Endothelial cell of umbilical vein (primary cell): ENCODE measurements around the gene MGME1. TPM values are rescaled to one million over a fixed set of nuclear protein-coding genes. Genes with fewer than 3 reads are reported as not detected.

ENCODE experiments used
- BruUV-seq: library from RNA; stranded (reverse); fragments of 400-500 nt; replicated peaks from 2 replicates; lab custom pipeline; 2021; lab: Mats Ljungman, UMichigan
- CTCF ChIA-PET: fragments of 300-600, 350-600 bp; sonication (Branson Sonifier 250); formaldehyde crosslinking; loops from one replicate; lab custom pipeline; 2021; ENCODE audit warnings: antibody characterized with exemption, inconsistent platforms; lab: Charles Lee
- POLR2A ChIA-PET: fragments of 300-600, 350-600 bp; sonication (Branson Sonifier 250); formaldehyde crosslinking; loops from one replicate; lab custom pipeline; 2021; ENCODE audit warnings: antibody characterized with exemption, inconsistent platforms; lab: Charles Lee
- DNase-seq: peaks from one replicate; pipeline ENCODE4 v3.0.0-alpha.2; 2011; ENCODE audit warnings: low read depth, low spot score
- FAIRE-seq: peaks from 2 replicates; lab custom pipeline; 2011; peaks lifted over from hg19 to GRCh38; lab: Jason Lieb, UNC
- H2AFZ ChIP-seq: 2 replicates; pipeline ENCODE4 v1.6.0; 2012; ENCODE audit warnings: low read depth, low read length, control low read depth, inconsistent platforms
- H3K27ac ChIP-seq: 2 replicates; pipeline ENCODE4 v1.5.1; 2011; ENCODE audit warnings: low read depth, mild to moderate bottlenecking, control low read depth, low read length, moderate library complexity; ENCODE audit not compliant: insufficient read depth
- H3K27me3 ChIP-seq, 2 experiments: 2 replicates each; pipeline versions ENCODE4 v1.6.0 to v1.6.1; 2011; ENCODE audit warnings: low read length in 2 of 2, mixed read lengths in 1 of 2; ENCODE audit not compliant: control insufficient read depth in 2 of 2, insufficient read depth in 2 of 2
- H3K36me3 ChIP-seq, 2 experiments: 2 replicates in 1 of 2; 3 replicates in 1 of 2; pipeline ENCODE4 v1.5.1; 2011; ENCODE audit warnings: low read length in 2 of 2, mild to moderate bottlenecking in 1 of 2, moderate library complexity in 1 of 2; ENCODE audit not compliant: control insufficient read depth in 2 of 2, insufficient read depth in 2 of 2; ENCODE audit errors: extremely low read depth in 1 of 2
- H3K4me1 ChIP-seq: 3 replicates; pipeline ENCODE4 v1.5.1; 2011; ENCODE audit warnings: mild to moderate bottlenecking, low read length; ENCODE audit not compliant: control insufficient read depth, insufficient read depth; ENCODE audit errors: extremely low read depth
- H3K4me2 ChIP-seq: 2 replicates; pipeline ENCODE4 v1.6.1; 2011; ENCODE audit warnings: low read length, control low read depth, mixed read lengths; ENCODE audit not compliant: insufficient read depth
- H3K4me3 ChIP-seq, 3 experiments: fragments of 200-600 bp in 1 of 3; sonication (generic), shearing (Covaris generic) in 1 of 3; replicated peaks in 1 of 3; 2 replicates each; pipeline ENCODE4 v1.5.1; 2011 to 2016; ENCODE audit warnings: control low read depth in 3 of 3, low read length in 3 of 3, mild to moderate bottlenecking in 2 of 3, inconsistent platforms in 1 of 3, low read depth in 1 of 3, moderate library complexity in 1 of 3; ENCODE audit not compliant: insufficient read depth in 1 of 3
- H3K79me2 ChIP-seq: 2 replicates; pipeline ENCODE4 v1.6.0; 2012; ENCODE audit warnings: low read length, inconsistent platforms; ENCODE audit not compliant: control insufficient read depth, insufficient read depth
- H3K9ac ChIP-seq: replicated peaks from 2 replicates; pipeline ENCODE3; 2011; ENCODE audit warnings: low read length, control low read depth; ENCODE audit not compliant: insufficient read depth; ENCODE audit errors: extremely low read depth
- H3K9me1 ChIP-seq: replicated peaks from 3 replicates; pipeline ENCODE4 v1.6.0; 2011; ENCODE audit warnings: mild to moderate bottlenecking, low read length; ENCODE audit not compliant: control insufficient read depth, insufficient read depth; ENCODE audit errors: extremely low read depth
- H3K9me3 ChIP-seq: replicated peaks from 2 replicates; pipeline ENCODE4 v1.5.1; 2012; ENCODE audit warnings: low read length, inconsistent platforms; ENCODE audit not compliant: control insufficient read depth, insufficient read depth
- H4K20me1 ChIP-seq: replicated peaks from 2 replicates; pipeline ENCODE3; 2011; ENCODE audit warnings: mild to moderate bottlenecking, low read length; ENCODE audit not compliant: control insufficient read depth, insufficient read depth; ENCODE audit errors: extremely low read depth
- EZH2 ChIP-seq: IDR thresholded peaks from 2 replicates; pipeline ENCODE4 v1.6.1; 2012; ENCODE audit warnings: borderline replicate concordance, low read depth, mild to moderate bottlenecking, moderate library complexity, low read length, inconsistent platforms; ENCODE audit not compliant: severe bottlenecking
- FOS ChIP-seq: IDR thresholded peaks from 2 replicates; pipeline ENCODE4 v1.6.1; 2011; ENCODE audit warnings: mild to moderate bottlenecking, low read length, moderate library complexity, borderline replicate concordance; ENCODE audit not compliant: insufficient read depth
- GATA2 ChIP-seq: IDR thresholded peaks from 2 replicates; pipeline ENCODE4 v1.7.0; 2011; ENCODE audit warnings: low read depth, mild to moderate bottlenecking, moderate library complexity, mixed read lengths, low read length; ENCODE audit not compliant: insufficient read length, insufficient read depth
- JUN ChIP-seq: IDR thresholded peaks from 2 replicates; pipeline ENCODE4 v1.6.1; 2011; ENCODE audit warnings: borderline replicate concordance, low read depth; ENCODE audit not compliant: insufficient read length, insufficient read depth
- MAX ChIP-seq: IDR thresholded peaks from 2 replicates; pipeline ENCODE4 v1.6.1; 2011; ENCODE audit not compliant: insufficient read depth, insufficient read length
- MYC ChIP-seq: IDR thresholded peaks from one replicate; pipeline ENCODE4 v1.6.1; 2011; ENCODE audit warnings: mild to moderate bottlenecking, low read depth, low read length
- POLR2A ChIP-seq: IDR thresholded peaks from 2 replicates; pipeline ENCODE4 v1.6.1; 2012; ENCODE audit warnings: low read depth, mild to moderate bottlenecking, control low read depth, low read length
- dilution Hi-C: fragments of 300-500 bp; cut with MboI; formaldehyde crosslinking; loops from one replicate; pipeline ENCODE4 v1.15.0; 2019; ENCODE audit warnings: low sequenced_read_pairs; ENCODE audit not compliant: extremely low pct_ligation_motif_present
- intact Hi-C: fragments of 100-400 bp; cut with micrococcal nuclease; formaldehyde crosslinking; loops from one replicate; pipeline ENCODE4 v1.10.0; 2022
- polyA plus RNA-seq, 4 experiments: library from polyadenylated mRNA; depleted of rRNA in 3 of 4; stranded (reverse) in 3 of 4; unstranded in 1 of 4; fragments of >200 nt; gene quantifications; 2 replicates each; pipeline versions ENCODE4 v1.2.1 to v1.2.3, GENCODE V29; 2011 to 2012; ENCODE audit warnings: missing spikeins in 1 of 4
- total RNA-seq: library from RNA; stranded (reverse); gene quantifications from 2 replicates; pipeline ENCODE4 v1.2.3, GENCODE V29; 2021
- TF ChIP-seq, protein P1 (sequence below), 2 donors: IDR thresholded peaks; 1 replicate in 1 of 2; 2 replicates in 1 of 2; pipeline ENCODE4 v1.5.1; 2011; ENCODE audit warnings: low read length in 2 of 2, mild to moderate bottlenecking in 2 of 2, moderate library complexity in 2 of 2, control low read depth in 1 of 2, inconsistent platforms in 1 of 2, low read depth in 1 of 2; ENCODE audit not compliant: insufficient read depth in 1 of 2; ENCODE audit errors: extremely low read depth in 1 of 2

MGME1 gene
- total and polyA plus RNA-seq, 2 donors (not counting 3 experiments of a cell fraction or from before 2014, with no cell fraction given): 8.9 to 26.2 TPM

DNA sequence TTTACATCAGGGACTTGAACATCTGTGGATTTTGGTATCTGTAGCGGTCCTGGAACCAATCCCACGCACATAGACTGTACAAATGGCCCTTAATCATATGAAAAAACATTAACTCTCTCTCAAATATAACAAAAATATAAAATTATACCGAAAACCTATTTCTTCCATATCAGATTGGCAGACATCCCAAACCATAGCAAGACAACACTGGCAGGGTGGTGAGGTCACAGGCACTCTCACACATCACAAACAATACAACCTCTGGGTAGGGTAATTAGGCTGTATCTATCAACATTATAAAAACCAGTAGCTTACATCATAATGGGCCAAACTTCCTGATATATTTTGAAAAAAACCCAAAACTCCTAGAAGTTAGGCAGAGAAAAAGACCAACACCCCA is 48.0 kb downstream of the MGME1 start:
- BruUV-seq: no TSS peak
- TF ChIP-seq POLR2A: no peak
- no peak for TF ChIP-seq MYC
- no peak for TF ChIP-seq GATA2
- no peak for TF ChIP-seq MAX
- TF ChIP-seq, protein P1, sequence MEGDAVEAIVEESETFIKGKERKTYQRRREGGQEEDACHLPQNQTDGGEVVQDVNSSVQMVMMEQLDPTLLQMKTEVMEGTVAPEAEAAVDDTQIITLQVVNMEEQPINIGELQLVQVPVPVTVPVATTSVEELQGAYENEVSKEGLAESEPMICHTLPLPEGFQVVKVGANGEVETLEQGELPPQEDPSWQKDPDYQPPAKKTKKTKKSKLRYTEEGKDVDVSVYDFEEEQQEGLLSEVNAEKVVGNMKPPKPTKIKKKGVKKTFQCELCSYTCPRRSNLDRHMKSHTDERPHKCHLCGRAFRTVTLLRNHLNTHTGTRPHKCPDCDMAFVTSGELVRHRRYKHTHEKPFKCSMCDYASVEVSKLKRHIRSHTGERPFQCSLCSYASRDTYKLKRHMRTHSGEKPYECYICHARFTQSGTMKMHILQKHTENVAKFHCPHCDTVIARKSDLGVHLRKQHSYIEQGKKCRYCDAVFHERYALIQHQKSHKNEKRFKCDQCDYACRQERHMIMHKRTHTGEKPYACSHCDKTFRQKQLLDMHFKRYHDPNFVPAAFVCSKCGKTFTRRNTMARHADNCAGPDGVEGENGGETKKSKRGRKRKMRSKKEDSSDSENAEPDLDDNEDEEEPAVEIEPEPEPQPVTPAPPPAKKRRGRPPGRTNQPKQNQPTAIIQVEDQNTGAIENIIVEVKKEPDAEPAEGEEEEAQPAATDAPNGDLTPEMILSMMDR (IDR thresholded peaks at IDR 0.05; ENCODE audit: extremely low read depth in 1 of 2, insufficient read depth in 1 of 2, low read depth in 1 of 2, low read length in 2 of 2): no peak
- TF ChIP-seq JUN: no peak

DNA sequence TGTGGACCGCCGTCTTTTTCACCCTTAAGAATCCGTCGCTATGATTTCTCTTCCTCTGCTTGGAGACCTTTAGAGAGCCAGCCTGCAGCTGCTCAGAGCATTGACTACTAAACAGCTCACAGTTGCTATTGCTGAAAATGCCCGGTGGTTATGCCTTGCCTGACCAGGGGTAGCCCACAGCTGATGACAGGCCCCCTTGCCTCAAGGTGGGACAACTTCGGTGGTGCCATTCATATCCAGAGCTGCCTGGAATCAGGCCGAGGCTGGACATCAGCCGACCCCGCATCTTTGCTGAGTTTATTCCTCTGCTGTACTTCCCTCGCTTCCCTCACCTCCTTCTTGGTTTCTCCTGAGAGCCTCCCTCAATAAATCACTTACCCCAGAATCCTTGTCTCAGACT is 49.3 kb downstream of the MGME1 start:
- dilution Hi-C loops (no loop called here), intact Hi-C loops (no loop called here)
- no peak overlapping the region for H3K4me3 ChIP-seq
- DNase-seq (no peak), FAIRE-seq (no peak)
- no peaks in the 10 kb centered on the region for H3K79me2 ChIP-seq
- H3K9me3 ChIP-seq: no peaks in the 10 kb centered on the region
- no peak overlapping the region for H3K4me2 ChIP-seq
- POLR2A ChIA-PET: no interaction called here
- no peaks in the 10 kb centered on the region for H3K36me3 ChIP-seq
- CTCF ChIA-PET: interaction anchor here (0.8 to 1.4 kb wide), 2 partner anchors 15 to 16 kb away, joined by 4 to 7 read pairs; no protein-coding TSS in a partner anchor
- no peaks in the 10 kb centered on the region for H4K20me1 ChIP-seq
- no peak for TF ChIP-seq JUN
- TF ChIP-seq GATA2: no peak
- no peak for TF ChIP-seq MAX
- no peak for TF ChIP-seq EZH2
- TF ChIP-seq POLR2A: no peak
- TF ChIP-seq FOS: no peak
- no peaks in the 10 kb centered on the region for H3K4me1 ChIP-seq
- H3K27me3 ChIP-seq: no peaks in the 10 kb centered on the region
- H3K9me1 ChIP-seq: no peaks in the 10 kb centered on the region
- no peak overlapping the region for H3K27ac ChIP-seq
- no peak overlapping the region for H3K9ac ChIP-seq
- no peak overlapping the region for H2AFZ ChIP-seq
- BruUV-seq: no TSS peak

More for the DNA sequence above, 48.0 kb downstream of the MGME1 start:
- intact Hi-C loops: no loop called here
- H3K27me3 ChIP-seq: no peaks in the 10 kb centered on the region
- no peak overlapping the region for H2AFZ ChIP-seq
- dilution Hi-C loops: no loop called here
- no peak for DNase-seq
- H3K4me2 ChIP-seq: no peak overlapping the region
- ChIA-PET POLR2A (interaction anchor here (0.7 kb wide), 1 partner anchor 496 kb away, joined by 3 read pairs; no protein-coding TSS in a partner anchor), CTCF (interaction anchor here (1.4 kb wide), 1 partner anchor 15 kb away, joined by 7 read pairs; no protein-coding TSS in a partner anchor)
- H3K4me1 ChIP-seq: no peaks in the 10 kb centered on the region
- H3K4me3 ChIP-seq: no peak overlapping the region
- no peaks in the 10 kb centered on the region for H3K79me2 ChIP-seq
- H3K36me3 ChIP-seq: no peaks in the 10 kb centered on the region
- no peak overlapping the region for H3K27ac ChIP-seq
- no peaks in the 10 kb centered on the region for H4K20me1 ChIP-seq
- H3K9me3 ChIP-seq: no peaks in the 10 kb centered on the region
- no peak for FAIRE-seq
- no peaks in the 10 kb centered on the region for H3K9me1 ChIP-seq
- H3K9ac ChIP-seq: no peak overlapping the region
